Right ventricle myocardium inferior (tissue), 1 donor: Measurements from ENCODE around the gene PGM5. TPM values are rescaled to one million over a fixed set of nuclear protein-coding genes. Genes with fewer than 3 reads are reported as not detected.
A peak's percentile ranks its signal among the peaks of the same experiment; 100 is the strongest.
"Not testable (repeated sequence)": the region's sequence is repeated elsewhere in the genome, so short reads cannot be mapped to it uniquely, and the experiment has no call there.

Experiments
- ATAC-seq: fragments of 200-7000 bp; cut with Tn5 transposase; one replicate; pipeline ENCODE4 v1.9.1; 2020; ENCODE audit warnings: mild to moderate bottlenecking, moderate library complexity
- DNase-seq: peaks from one replicate; pipeline ENCODE4 v3.0.0; 2021; ENCODE audit errors: missing footprints
- intact Hi-C: fragments of 100-400 bp; cut with DNase I; formaldehyde crosslinking; loops from one replicate; pipeline ENCODE4 v1.11.0; 2022
- total RNA-seq: library from RNA; stranded (reverse); fragmentation: NEBNext Ultra II Directional; extraction: Animal tissue kit (Norgen Biotek cat#: 25700); gene quantifications from one replicate; pipeline ENCODE4 v1.2.1, GENCODE V29; 2021
- donor health status: DM: no; HTN: yes; CAD: no; lungs with severe emphysema.

Gene PGM5
- total RNA-seq, 1 donor from 2014 or later = 151 TPM

DNA sequence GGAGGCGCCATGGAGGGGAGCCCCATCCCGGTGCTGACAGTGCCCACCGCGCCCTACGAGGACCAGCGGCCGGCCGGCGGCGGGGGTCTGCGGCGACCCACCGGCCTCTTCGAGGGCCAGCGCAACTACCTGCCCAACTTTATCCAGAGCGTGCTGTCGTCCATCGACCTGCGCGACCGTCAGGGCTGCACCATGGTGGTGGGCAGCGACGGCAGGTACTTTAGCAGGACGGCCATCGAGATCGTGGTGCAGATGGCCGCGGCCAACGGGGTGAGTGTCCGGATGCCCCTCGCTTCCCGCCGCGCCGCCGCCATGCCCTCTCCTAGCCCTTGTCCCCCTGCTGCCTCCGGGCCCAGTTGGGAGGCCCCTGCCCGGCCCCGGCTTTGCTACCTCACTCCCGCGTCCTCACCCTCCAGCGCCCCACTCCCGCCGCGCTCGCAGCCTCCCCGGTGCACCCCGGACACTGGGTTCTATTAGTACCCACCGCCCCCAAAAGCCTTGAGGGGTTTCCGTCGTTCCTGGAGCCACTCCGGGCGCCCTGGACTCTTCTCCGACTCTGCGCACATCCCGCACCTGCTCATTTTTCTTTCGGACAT, 806 bp downstream of the PGM5 start:
- intact Hi-C loops = loop anchor here (10.0 kb wide), 1 partner anchor 148 kb away; no protein-coding TSS in a partner anchor
- not testable (repeated sequence) for DNase-seq
- ATAC-seq = peak; percentile 21

DNA sequence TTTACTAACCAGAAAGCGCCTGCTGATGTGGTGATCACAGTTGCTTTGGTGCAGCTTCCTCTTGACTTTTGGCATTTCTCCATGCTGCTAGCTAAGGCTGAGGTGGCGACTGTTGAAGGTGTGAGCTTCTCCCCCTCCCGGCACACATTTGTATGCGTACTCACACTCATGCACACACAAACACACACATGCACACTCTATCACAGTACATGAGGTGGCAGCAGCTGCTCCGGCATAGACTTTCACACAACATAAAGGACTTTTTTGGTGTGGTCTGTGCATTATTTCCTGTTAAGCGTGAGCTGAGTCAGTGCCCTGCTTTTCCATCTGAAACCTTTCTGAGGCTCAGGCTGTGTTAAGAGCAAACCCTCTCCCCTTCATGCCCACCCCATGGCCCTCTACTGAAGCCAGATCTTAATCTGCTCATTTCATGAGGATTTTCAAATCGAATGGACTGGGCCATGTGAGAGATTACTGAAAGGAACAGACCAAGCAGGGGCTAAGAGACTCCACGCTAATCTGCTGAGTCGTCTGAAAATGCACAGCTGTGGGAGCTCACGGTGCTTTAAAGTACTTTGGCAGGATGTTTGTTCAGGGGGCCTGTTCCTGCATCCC, 10.6 kb downstream of the PGM5 start:
- DNase-seq, intact Hi-C loops: not testable (repeated sequence)

DNA sequence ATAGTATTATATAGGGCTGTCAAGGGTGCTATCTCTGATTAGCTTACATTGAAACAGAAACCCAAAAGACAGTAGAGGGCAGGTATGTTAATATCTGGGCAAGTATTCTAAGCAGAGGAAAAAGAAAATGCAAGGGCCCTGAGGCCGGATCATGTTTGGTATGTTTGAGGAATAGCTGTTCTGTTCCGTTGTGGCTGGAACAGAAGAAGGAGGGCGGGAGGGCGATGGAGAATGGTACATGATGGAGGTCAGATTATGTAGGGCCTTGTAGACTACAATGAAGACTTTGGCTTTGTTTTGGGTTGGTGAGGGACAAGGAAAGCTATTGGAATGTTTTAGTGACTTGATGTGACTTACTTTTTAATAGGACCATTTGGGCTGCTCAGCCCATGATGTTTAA, 19.4 kb downstream of the PGM5 start:
- ATAC-seq, intact Hi-C loops, DNase-seq: not testable (repeated sequence)

More for the DNA sequence above, 10.6 kb downstream of the PGM5 start:
- ATAC-seq = peak; percentile 51

DNA sequence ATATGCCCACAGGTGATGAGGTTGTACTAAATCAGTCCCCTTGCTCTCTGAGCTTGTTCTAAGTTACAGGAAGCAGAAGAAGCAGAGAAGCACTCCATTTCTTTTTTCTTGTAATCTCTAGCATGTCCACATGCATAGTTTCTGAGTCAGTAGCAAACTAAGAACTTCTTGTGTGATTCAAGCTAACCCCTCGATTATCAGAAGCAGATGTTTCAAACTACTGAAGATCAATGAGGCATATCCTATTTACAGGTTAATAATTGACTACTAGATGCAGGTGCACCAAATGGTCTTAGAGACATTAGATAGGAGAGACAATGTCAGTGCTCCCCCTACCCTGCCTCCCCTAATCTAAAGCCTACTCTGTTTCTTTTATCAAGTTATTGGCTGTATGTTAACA, 21.3 kb downstream of the PGM5 start:
- DNase-seq, intact Hi-C loops, ATAC-seq: not testable (repeated sequence)

DNA sequence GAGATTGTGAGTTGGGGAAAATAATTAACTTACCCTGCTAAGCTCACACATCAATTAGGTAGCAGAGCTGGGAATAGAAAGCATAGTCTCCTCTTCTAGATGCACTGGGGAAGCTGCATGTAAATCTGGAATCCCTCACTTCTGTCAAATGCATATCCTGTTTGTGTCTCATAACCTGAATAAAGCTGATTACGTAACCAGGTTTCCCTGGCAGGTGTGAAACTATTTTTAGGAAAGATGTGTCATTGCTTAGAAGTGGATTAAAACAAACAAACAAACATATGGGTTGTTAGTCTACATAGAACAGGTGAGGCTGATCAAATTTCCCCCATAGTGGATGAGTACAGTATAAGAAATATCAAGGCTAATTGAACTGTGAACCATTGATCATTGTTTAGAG, 27.5 kb downstream of the PGM5 start:
- intact Hi-C loops, DNase-seq, ATAC-seq: not testable (repeated sequence)

DNA sequence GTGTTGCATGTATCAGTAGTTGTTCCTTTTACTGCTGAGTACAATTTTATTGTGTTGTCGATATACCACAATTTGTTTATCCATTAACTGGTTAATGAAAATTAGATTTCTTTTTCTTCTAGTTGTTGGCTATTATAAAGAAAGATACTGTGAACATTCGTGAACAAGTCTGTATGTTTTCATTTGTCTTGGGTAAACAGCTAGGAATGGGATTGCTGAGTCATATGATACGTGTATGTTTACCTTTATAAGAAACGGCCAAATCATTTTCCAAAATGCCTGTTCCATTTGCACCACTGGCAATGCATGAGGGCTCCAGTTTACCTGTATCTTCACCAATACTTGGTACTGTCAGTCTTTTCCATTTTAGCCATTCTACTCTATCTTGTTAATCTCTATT, 33.1 kb downstream of the PGM5 start:
- intact Hi-C loops, ATAC-seq, DNase-seq: not testable (repeated sequence)

DNA sequence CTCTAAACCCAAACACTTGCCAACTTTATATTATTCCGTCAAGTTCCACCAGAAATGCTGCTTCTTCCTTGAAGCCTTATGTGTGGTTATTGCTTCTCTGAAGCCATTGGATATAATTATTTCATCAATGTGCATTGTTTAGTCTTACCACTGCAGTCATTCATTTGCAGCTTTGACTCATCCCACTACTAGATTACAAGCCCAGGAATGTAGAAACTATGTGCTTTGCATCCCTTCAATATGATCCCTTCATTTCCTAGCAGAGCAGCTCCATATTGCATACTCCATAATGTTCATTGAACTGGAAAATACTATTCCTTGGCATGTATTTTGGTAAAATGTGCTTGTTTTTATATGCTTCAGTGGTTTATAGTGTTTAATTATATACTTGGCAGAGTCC, 34.3 kb downstream of the PGM5 start:
- DNase-seq, intact Hi-C loops, ATAC-seq: not testable (repeated sequence)

DNA sequence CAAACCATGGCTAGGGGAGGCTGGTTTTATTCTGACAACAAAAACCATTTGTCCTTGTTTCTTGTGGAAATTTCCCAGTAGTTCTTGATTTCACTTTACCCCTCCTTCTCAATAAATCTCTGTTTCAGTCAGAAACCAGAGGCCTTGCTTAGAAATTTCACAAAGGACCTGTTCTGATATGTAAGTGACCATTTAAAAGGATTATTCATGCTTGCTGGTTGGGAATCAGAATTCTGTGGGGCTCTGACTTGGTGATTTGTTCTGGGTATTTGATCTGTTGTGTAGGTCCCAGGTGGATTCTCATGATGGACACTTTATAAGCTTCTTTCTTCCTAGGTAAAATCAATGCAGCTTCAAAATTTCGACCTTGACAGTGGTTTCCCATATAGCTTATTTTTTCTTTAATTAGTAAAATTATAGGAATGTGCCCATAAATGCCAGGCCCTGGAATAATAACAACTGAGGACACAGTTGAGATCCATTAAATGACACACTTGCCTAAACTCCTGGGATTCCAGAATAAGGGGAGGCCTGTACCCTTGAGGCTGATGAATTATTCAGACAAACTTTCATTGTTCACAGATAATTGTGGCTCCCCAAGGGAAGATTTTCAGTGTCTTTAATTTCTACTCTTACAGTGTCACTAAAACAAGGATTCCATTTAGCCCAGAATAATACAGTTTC, 40.1 kb downstream of the PGM5 start:
- DNase-seq, ATAC-seq, intact Hi-C loops: not testable (repeated sequence)

DNA sequence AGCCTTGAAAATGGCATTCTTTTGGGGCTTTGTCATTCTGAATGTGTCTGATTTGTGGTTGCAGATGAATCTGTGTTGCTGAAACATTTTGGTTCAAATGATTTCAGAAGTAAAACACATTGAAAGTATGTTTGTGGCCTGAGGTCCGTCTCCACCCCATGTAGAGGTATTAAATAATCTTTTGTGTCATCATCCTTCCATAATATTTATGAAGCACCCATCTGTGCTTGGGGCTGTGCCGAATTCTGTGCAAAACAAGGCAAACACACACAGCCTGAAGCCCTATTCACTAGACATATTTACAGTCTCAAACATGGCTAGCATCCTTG, 40.6 kb downstream of the PGM5 start:
- ATAC-seq, intact Hi-C loops, DNase-seq: not testable (repeated sequence)

DNA sequence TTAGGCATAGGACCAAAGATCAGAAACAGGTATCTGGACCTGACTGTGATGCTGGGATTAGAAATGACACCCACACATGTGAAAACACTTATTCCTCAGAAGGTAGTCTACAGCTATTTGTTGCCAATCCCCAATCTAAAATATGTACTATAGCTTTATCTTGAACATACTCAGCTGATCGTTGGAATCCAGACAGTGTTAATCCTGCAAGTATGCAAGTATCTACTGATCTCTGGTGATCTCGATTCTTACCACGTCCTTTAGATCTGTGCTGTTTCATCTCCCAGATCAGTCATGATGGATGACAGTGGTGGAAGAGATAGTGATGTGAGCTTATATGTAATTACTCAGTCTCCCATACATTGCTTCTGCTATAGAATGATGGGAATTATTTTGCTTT, 41.4 kb downstream of the PGM5 start:
- DNase-seq, ATAC-seq, intact Hi-C loops: not testable (repeated sequence)

DNA sequence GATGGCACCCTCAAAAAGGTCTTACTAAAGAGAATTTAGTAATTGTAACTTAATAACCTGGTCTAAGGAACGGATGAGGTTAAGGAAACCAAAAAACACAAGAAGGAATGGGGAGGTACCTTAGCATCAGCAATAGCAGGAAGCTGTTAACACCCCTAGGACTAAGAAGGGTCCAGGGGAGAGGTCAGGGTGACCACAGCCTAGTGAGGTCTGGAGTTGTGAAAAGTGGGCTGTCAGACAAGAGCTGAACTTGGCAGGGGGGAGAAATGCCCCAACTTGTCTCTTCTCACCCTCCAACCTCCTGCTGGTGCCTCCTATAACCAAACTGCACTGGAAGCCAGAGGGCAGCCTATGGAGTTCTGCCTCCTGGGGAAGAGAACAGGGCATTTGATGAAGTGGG, 41.9 kb downstream of the PGM5 start:
- DNase-seq, intact Hi-C loops: not testable (repeated sequence)
- ATAC-seq = peak; percentile 26

DNA sequence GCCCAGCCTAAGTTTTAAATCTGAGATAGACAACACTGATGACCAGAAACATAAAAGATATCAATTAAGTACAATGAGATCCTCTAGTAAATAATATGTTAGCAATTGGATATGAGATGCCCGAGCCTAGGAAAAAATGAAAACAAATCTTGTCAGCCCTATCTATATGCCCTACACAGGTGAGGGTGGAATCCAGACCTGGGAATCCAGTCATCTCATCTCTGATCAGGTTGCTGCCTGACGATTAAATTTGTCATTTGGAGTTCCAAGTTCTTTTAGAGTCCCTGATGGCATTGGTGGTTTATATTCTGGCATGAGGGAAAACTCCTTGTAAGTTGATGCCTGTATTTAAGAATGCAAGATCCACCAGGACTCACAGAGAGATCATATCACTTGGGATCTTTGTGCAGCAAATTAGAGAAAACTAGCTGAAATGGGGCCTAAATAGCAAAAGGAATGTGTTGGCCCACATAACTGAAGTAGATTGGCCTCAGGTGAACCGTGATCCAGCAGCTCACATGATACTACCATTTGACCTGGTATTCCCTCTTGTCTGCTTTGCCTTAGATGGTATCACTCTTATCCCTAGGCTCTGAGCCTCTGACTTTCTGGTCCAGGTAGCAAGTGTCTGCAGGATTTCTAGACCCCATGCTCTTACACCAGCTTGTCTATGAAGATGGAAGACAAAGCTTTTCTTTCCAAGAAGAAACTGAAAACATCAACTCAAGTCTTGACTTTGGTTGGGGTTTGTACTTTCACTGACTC, 48.2 kb downstream of the PGM5 start:
- intact Hi-C loops, DNase-seq, ATAC-seq: not testable (repeated sequence)

DNA sequence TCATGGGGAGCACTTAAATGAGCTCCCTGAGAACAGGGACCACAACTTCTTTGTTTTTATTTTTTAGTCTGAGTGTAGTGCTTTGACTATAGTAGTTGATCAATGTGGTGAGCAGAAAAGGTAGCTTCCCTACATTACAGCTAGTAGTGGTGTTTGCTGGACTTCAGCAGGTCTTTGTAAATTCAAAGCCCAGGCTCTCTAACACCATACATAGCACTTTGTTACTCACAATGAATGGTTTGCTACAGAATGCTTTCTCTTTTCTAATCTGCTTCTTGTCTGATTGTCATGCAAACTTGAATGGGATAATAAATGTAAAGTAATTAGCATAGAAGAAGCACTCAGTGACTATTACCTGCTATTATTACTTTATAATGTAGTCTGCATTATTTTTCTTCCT, 55.5 kb downstream of the PGM5 start:
- DNase-seq, ATAC-seq, intact Hi-C loops: not testable (repeated sequence)

DNA sequence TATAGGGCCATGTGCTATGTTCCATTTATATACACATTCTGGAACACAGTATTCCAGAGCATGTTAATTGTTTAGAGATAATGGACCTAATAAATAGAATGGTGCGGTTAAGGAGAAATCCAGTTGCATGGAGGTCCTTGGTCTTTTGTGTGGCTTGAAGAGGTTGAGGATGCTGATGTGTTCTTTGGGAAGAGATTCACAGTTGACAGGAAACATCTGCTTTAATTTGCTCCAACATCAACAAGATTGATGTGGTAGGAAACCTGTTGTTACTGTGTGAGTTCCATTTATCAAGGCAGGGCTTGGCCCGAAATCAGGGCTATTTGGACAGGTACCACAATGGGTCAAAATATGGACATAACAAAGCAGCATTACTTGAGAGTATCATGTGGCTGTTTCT, 56.3 kb downstream of the PGM5 start:
- intact Hi-C loops, DNase-seq: not testable (repeated sequence)
- ATAC-seq = peak; percentile 36

DNA sequence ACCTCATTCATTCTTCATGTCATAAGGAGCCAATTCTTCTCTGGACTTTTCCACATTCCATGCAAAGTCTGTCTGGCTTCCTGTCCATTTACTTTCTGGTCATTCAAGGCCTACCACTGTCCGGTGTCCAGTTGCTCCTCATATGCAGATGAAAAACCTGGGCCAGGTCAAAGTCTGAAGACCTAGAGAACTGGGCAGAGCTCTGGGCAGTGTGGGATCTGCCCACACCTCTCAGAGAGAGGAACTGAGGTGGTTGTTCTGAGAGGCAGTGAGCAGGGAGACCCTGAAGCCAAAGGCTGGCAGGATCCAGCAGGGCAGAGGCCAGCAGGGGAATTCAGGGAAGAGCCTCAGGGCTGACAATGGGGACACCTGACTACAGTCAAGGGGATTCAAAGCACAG, 58.7 kb downstream of the PGM5 start:
- intact Hi-C loops = loop anchor here (5.0 kb wide), 1 partner anchor 87 kb away; no protein-coding TSS in a partner anchor
- ATAC-seq, DNase-seq: not testable (repeated sequence)

DNA sequence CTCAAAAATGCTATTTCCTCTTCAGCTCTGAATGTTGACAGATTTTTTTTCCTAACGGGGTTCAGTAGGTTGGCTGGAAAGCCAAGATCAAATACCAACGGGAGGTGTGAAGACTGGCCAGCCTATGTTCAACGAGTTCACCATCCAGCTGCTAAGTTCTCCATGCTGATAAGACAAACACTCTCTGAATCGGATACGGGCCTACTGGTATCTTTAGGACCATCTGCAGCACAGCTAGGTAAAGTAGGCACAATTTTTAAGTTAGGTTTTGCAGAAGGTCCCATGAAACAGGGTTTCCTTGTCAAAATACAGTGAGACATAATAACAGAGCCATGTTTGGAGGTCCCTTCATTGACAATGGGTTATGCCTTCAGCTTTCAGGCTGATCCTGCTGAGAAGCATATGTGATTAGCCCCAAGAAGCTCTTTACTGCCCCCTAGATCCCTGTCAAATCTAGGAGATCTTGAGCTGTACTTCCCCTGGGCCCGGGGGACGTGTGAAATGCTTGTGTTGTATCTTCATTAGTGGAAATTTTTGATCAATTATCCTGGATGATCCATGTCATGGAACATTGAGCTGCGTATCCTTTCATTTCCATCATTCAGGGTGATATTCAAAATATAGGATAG, 60.6 kb downstream of the PGM5 start:
- ATAC-seq = no peak
- intact Hi-C loops = loop anchor here (5.0 kb wide), 1 partner anchor 85 kb away; no protein-coding TSS in a partner anchor
- no peak for DNase-seq

DNA sequence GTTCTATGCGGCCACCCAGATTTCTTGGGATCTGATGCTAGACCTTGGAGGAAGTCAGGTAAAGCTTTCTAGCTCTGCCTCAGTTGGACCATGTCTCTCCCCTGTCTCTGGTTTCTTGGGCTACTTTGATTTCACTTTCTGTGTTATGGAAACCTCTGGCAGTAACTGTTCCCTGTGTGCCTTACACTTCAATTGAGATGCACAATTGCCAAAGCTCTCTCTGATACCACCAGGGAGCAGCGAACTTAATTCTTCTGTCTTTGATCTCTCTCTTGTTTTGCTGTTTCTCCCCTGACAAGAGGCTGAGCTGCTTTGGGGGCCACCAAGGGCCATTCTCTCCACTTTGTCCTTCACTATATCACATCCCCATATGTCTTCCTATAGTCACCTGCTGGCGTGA, 61.4 kb downstream of the PGM5 start:
- ATAC-seq (peak; percentile 43), DNase-seq (no peak)
- intact Hi-C loops = loop anchor here (5.0 kb wide), 1 partner anchor 85 kb away; no protein-coding TSS in a partner anchor

DNA sequence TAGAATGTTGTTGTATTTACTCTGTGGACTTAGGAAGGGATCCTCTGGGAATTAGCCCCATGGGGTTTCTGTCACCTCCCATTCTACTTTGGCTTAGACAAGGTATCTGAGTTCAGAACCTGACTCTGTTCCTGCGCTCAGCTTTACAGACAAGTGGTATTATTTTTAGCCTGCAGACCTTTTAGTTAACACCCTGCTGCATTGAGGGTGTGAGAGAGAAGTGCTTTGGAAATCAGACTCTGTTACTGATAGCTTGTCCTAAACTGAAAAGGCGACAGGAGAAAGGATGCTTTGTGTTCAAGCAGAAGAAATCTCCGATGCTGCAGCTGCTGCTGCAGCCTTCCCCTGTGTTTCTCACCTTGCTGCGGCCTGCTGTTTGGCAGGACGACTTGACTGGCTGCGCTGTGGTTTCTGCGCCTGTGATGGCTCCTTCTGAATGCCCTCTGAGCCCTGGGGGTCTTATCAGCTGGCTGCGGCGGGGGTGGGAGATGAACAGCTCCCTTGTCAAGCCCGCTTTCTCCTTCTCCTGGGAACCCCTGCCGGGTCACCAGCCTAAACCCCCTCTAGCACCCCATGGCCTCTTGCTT, 61.9 kb downstream of the PGM5 start:
- intact Hi-C loops = loop anchor here (5.0 kb wide), 1 partner anchor 84 kb away; no protein-coding TSS in a partner anchor
- DNase-seq = no peak
- peak; percentile 90 for ATAC-seq
